ENCODE data around the gene ACIN1.

Gene ACIN1

GRCh38 chr14:23080474-23080873 lies 14.5 kb downstream of the ACIN1 start:
- no peak for TF ChIP-seq EZH2phosphoT487 (conservative IDR thresholded peaks at IDR 0.05; ENCODE audit: low read length)
- no peaks in the 10 kb centered on the region for H3K79me2 ChIP-seq (ENCODE audit: insufficient read depth, low read length)
- H2AFZ ChIP-seq (ENCODE audit: low read depth, low read length, severe bottlenecking), result no peak overlapping the region
- H3F3A ChIP-seq (ENCODE audit: insufficient read depth), result peaks cover 18% of the 10 kb centered on the region
- no peaks in the 10 kb centered on the region for H3K27me3 ChIP-seq (ENCODE audit: low read length)
- H3K36me3 ChIP-seq (ENCODE audit: low read length), result peaks cover 48% of the 10 kb centered on the region
- no peak overlapping the region for H3K9ac ChIP-seq (ENCODE audit: low read length)
- no peak overlapping the region for H3K27ac ChIP-seq (ENCODE audit: low read depth, low read length)
- H3K4me2 ChIP-seq (ENCODE audit: low read depth, low read length, poor library complexity, severe bottlenecking), result no peak overlapping the region
- H3K4me3 ChIP-seq (ENCODE audit: insufficient read depth, low read length, poor library complexity, severe bottlenecking), result no peak overlapping the region
- no peaks in the 10 kb centered on the region for H3K9me2 ChIP-seq (replicated peaks; ENCODE audit: insufficient read depth, low read length)
- no peaks in the 10 kb centered on the region for H4K20me1 ChIP-seq (ENCODE audit: low read depth, low read length)
- no peaks in the 10 kb centered on the region for H3K9me3 ChIP-seq (ENCODE audit: insufficient read depth, low read length)

- no peaks in the 10 kb centered on the region for H3K27me3 ChIP-seq (ENCODE audit: low read length)
- H3K36me3 ChIP-seq (ENCODE audit: low read length), result peaks cover 48% of the 10 kb centered on the region
- TF ChIP-seq EZH2phosphoT487 (conservative IDR thresholded peaks at IDR 0.05; ENCODE audit: low read length), result no peak
- no peak for TF ChIP-seq CTCF (IDR thresholded peaks at IDR 0.05; ENCODE audit: insufficient read depth, low read length, poor library complexity, severe bottlenecking)
- H2AFZ ChIP-seq (ENCODE audit: low read depth, low read length, severe bottlenecking), result no peak overlapping the region
- H3K9ac ChIP-seq (ENCODE audit: low read length), result no peak overlapping the region
- no peaks in the 10 kb centered on the region for H4K20me1 ChIP-seq (ENCODE audit: low read depth, low read length)
- H3K9me2 ChIP-seq (replicated peaks; ENCODE audit: insufficient read depth, low read length), result no peaks in the 10 kb centered on the region
- H3K4me3 ChIP-seq (ENCODE audit: insufficient read depth, low read length, poor library complexity, severe bottlenecking), result no peak overlapping the region
- H3K9me3 ChIP-seq (ENCODE audit: insufficient read depth, low read length), result no peaks in the 10 kb centered on the region
- no peak overlapping the region for H3K27ac ChIP-seq (ENCODE audit: low read depth, low read length)
- H3F3A ChIP-seq (ENCODE audit: insufficient read depth), result peaks cover 18% of the 10 kb centered on the region
- no peaks in the 10 kb centered on the region for H3K79me2 ChIP-seq (ENCODE audit: insufficient read depth, low read length)
- no peak overlapping the region for H3K4me2 ChIP-seq (ENCODE audit: low read depth, low read length, poor library complexity, severe bottlenecking)
These were observed 15.2 kb downstream of the ACIN1 start for GRCh38 chr14:23079716-23080115.

GRCh38 chr14:23078692-23079116 lies 16.2 kb downstream of the ACIN1 start:
- H3F3A ChIP-seq (ENCODE audit: insufficient read depth), result peaks cover 18% of the 10 kb centered on the region
- TF ChIP-seq CTCF (IDR thresholded peaks at IDR 0.05; ENCODE audit: insufficient read depth, low read length, poor library complexity, severe bottlenecking) (no peak), EZH2phosphoT487 (conservative IDR thresholded peaks at IDR 0.05; ENCODE audit: low read length) (no peak)
- peaks cover 50% of the 10 kb centered on the region for H3K36me3 ChIP-seq (ENCODE audit: low read length)
- no peaks in the 10 kb centered on the region for H3K9me2 ChIP-seq (replicated peaks; ENCODE audit: insufficient read depth, low read length)
- no peak overlapping the region for H2AFZ ChIP-seq (ENCODE audit: low read depth, low read length, severe bottlenecking)
- no peaks in the 10 kb centered on the region for H3K79me2 ChIP-seq (ENCODE audit: insufficient read depth, low read length)
- H3K27me3 ChIP-seq (ENCODE audit: low read length), result no peaks in the 10 kb centered on the region
- no peaks in the 10 kb centered on the region for H3K9me3 ChIP-seq (ENCODE audit: insufficient read depth, low read length)
- H3K9ac ChIP-seq (ENCODE audit: low read length), result no peak overlapping the region
- H4K20me1 ChIP-seq (ENCODE audit: low read depth, low read length), result no peaks in the 10 kb centered on the region
- no peak overlapping the region for H3K27ac ChIP-seq (ENCODE audit: low read depth, low read length)
- H3K4me3 ChIP-seq (ENCODE audit: insufficient read depth, low read length, poor library complexity, severe bottlenecking), result no peak overlapping the region
- no peak overlapping the region for H3K4me2 ChIP-seq (ENCODE audit: low read depth, low read length, poor library complexity, severe bottlenecking)

GRCh38 chr14:23077962-23078361 lies 17.0 kb downstream of the ACIN1 start:
- no peak overlapping the region for H2AFZ ChIP-seq (ENCODE audit: low read depth, low read length, severe bottlenecking)
- no peaks in the 10 kb centered on the region for H4K20me1 ChIP-seq (ENCODE audit: low read depth, low read length)
- no peak overlapping the region for H3K27ac ChIP-seq (ENCODE audit: low read depth, low read length)
- TF ChIP-seq CTCF (IDR thresholded peaks at IDR 0.05; ENCODE audit: insufficient read depth, low read length, poor library complexity, severe bottlenecking) (no peak), EZH2phosphoT487 (conservative IDR thresholded peaks at IDR 0.05; ENCODE audit: low read length) (no peak)
- peaks cover 19% of the 10 kb centered on the region for H3F3A ChIP-seq (ENCODE audit: insufficient read depth)
- H3K27me3 ChIP-seq (ENCODE audit: low read length), result no peaks in the 10 kb centered on the region
- H3K9me3 ChIP-seq (ENCODE audit: insufficient read depth, low read length), result no peaks in the 10 kb centered on the region
- no peak overlapping the region for H3K4me2 ChIP-seq (ENCODE audit: low read depth, low read length, poor library complexity, severe bottlenecking)
- no peak overlapping the region for H3K9ac ChIP-seq (ENCODE audit: low read length)
- H3K4me3 ChIP-seq (ENCODE audit: insufficient read depth, low read length, poor library complexity, severe bottlenecking), result no peak overlapping the region
- H3K36me3 ChIP-seq (ENCODE audit: low read length), result peaks cover 50% of the 10 kb centered on the region
- no peaks in the 10 kb centered on the region for H3K9me2 ChIP-seq (replicated peaks; ENCODE audit: insufficient read depth, low read length)
- H3K79me2 ChIP-seq (ENCODE audit: insufficient read depth, low read length), result no peaks in the 10 kb centered on the region
